H7 (cell line): ENCODE data around the gene PLCH2. TPM values are rescaled to one million over a fixed set of nuclear protein-coding genes. Genes with fewer than 3 reads are reported as not detected.
"Not testable (repeated sequence)": the region's sequence is repeated elsewhere in the genome, so short reads cannot be mapped to it uniquely, and the experiment has no call there.

Source experiments
- DNase-seq: peaks from one replicate; pipeline ENCODE4 v3.0.0; 2012
- H3K27me3 ChIP-seq: 2 replicates; pipeline ENCODE4 v1.6.0; 2011; ENCODE audit warnings: mild to moderate bottlenecking, low read length; ENCODE audit not compliant: control insufficient read depth, insufficient read depth
- H3K36me3 ChIP-seq: replicated peaks from 2 replicates; pipeline ENCODE4 v1.5.1; 2011; ENCODE audit warnings: low read length; ENCODE audit not compliant: control insufficient read depth, insufficient read depth
- H3K4me3 ChIP-seq: 2 replicates; pipeline ENCODE4 v1.5.1; 2011; ENCODE audit warnings: low read depth, mild to moderate bottlenecking, control low read depth, low read length, moderate library complexity; ENCODE audit not compliant: insufficient read depth
- total RNA-seq: library from RNA; depleted of rRNA; stranded (reverse); fragments of >200 nt; shearing (Covaris generic); gene quantifications from 2 replicates; pipeline ENCODE4 v1.2.3, GENCODE V29; 2014

The PLCH2 gene
- total RNA-seq, 1 experiment from 2014 or later, result 0.24 TPM

DNA sequence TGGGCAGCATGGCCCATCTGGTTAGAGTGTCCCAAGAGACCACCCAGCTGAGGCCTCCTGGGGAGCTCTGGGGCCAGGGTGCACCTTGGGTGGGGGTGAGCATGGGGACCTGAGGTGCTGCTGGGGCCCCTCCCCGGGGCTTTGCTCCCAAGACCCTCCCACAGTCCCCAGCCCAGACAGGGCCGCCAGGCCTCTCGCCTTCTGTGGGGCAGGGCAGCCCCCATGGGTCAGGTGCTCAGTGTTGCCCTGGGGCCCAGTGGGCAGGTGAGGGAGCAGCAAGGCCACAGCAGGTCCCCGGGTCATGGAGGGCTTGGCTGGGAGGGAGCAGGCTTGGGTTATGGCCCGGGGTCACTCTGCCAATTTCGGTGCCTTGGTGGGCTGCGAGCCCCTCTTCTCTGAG, 39.2 kb upstream of the PLCH2 start:
- H3K36me3 ChIP-seq, result no peaks in the 10 kb centered on the region
- H3K27me3 ChIP-seq, result peaks cover 2% of the 10 kb centered on the region
- no peak for DNase-seq
- no peak overlapping the region for H3K4me3 ChIP-seq

DNA sequence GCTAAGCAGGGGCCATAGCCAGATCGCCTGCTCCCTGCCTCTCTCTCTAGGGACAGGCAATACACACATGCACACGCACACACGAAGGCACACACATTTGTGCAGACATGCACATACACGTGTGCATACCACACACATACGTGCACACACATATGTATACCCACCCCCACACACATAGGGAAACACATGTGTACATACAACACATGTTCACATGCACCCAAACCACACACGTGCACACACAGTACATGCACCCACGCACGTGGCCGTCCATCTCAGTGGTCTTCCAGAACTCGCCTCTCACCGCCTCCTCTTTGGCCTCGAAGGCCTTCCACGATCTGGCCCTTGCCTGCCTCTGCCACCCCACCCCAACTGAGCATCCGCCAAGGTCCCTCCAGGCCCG, 38.5 kb upstream of the PLCH2 start:
- no peak for DNase-seq
- Histone ChIP-seq H3K27me3 (peaks cover 8% of the 10 kb centered on the region), H3K36me3 (no peaks in the 10 kb centered on the region), H3K4me3 (no peak overlapping the region)

DNA sequence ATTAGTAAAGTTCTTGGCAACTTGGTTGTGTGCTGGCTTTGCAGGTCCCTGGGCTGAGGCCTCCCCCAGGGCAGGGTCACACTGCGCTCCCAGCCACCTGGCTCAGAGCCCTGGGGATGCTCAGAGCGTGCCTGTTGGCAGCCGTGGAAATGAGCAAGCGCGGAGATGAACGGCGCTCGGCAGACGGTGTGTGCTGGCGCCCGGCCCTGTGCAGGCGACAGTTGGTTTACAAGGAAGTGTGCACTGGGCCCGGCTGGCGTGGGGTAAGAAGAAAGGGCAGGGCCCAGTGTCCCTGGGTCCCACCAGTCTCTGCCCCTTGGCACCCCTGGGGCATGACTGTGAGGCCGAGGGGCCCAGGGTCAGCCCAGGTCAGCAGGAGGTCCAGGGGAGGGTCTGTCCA, 38.1 kb upstream of the PLCH2 start:
- H3K36me3 ChIP-seq, result no peaks in the 10 kb centered on the region
- H3K27me3 ChIP-seq, result peaks cover 12% of the 10 kb centered on the region
- no peak overlapping the region for H3K4me3 ChIP-seq
- no peak for DNase-seq

DNA sequence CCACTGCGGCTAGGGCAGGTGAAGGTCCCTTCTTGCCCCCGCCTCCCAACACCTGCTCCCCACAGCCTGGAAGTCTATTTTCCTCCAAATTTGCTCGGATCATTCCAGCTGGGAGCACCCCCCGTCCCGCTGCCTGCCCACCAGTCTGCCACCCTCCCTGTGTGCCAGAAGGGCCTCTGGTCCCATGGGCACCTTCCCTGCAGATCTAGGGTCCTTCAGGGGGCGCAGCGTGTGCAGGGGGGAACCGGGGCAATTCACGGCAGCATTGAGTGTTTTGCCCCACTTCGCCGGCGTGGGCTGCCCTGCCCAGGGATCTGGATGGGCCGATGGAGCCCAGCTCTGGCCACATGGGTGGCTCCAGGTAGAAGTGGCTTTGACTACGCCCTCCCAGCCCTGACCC, 37.4 kb upstream of the PLCH2 start:
- peaks cover 16% of the 10 kb centered on the region for H3K27me3 ChIP-seq
- no peaks in the 10 kb centered on the region for H3K36me3 ChIP-seq
- no peak overlapping the region for H3K4me3 ChIP-seq
- no peak for DNase-seq

DNA sequence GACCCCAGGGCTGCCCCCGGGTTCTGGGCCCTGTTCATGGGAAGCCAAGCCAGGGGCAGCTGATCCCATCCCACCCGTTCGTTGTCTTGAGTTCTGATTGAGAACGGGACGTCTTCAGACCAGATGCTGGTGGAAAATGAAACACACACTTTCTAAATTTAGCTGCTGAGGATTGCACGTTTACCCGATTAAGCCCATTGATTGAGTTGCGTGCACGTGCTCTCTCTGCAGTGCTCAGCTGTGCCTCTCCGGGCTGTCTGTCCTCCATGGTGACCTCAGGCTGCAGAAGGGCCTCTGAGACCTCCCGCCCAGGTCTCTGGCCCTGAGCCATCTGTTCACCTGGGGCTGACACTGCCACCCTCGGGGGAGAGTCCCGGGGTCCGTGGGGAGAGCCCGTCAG, 36.7 kb upstream of the PLCH2 start:
- Histone ChIP-seq H3K4me3 (no peak overlapping the region), H3K36me3 (no peaks in the 10 kb centered on the region), H3K27me3 (peaks cover 22% of the 10 kb centered on the region)
- no peak for DNase-seq

DNA sequence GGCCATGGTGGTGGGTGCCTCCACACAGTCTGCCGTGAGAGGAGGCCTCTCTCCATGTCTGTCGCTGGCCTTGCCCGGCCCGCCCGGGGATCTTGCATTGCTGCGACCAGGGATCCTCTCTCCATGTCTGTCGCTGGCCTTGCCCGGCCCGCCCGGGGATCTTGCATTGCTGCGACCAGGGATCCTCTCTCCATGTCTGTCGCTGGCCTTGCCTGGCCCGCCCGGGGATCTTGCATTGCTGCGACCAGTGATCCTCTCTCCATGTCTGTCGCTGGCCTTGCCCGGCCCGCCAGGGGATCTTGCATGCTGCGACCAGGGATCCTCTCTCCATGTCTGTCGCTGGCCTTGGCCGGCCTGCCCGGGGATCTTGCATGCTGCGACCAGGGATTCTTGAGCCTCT, 35.7 kb upstream of the PLCH2 start:
- H3K4me3 ChIP-seq, H3K36me3 ChIP-seq, DNase-seq: not testable (repeated sequence)
- peaks cover 27% of the 10 kb centered on the region for H3K27me3 ChIP-seq

DNA sequence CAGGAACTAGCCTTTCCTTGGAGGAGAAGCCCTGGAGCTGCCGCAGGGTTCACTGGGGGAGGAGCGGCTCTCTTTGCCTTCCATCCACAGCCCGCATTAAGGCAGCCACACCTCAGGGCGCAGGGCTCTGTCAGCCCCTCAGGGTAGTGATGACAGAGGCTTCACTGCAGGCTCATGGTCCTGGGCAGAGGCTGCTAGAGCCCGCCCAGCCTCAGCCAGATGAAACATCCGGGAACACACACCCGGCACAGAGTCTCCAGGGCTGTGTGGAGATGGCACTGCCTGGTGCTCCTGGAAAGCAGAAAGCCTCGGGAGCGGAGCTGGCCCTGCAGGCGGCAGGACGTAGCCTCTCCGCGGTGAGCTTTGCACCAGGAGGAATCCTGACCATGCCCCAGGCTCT, 34.3 kb upstream of the PLCH2 start:
- H3K27me3 ChIP-seq, result peaks cover 27% of the 10 kb centered on the region
- H3K36me3 ChIP-seq, result no peaks in the 10 kb centered on the region
- DNase-seq, result no peak
- H3K4me3 ChIP-seq, result no peak overlapping the region

DNA sequence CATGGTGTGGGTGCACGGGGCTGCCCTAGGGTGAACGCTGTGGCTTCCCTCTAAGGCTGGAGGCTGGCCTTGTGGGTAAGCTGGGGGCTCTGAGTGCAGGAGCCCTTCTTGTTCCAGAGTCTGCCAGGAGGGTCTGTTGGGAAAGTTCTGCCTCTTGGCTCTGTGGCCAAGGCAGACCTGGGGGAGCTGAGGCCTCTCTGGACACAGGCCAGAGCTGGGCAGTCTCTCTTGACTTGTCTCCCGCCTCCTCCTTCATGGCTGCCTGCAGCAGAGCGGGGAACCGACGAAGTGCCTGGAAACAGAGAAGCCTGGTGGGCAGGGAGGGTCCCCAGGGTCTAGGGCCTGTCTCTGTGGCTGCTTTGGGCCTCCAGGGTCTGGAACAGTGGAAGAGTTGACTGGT, 33.4 kb upstream of the PLCH2 start:
- H3K27me3 ChIP-seq, result peaks cover 27% of the 10 kb centered on the region
- no peaks in the 10 kb centered on the region for H3K36me3 ChIP-seq
- no peak for DNase-seq
- no peak overlapping the region for H3K4me3 ChIP-seq

DNA sequence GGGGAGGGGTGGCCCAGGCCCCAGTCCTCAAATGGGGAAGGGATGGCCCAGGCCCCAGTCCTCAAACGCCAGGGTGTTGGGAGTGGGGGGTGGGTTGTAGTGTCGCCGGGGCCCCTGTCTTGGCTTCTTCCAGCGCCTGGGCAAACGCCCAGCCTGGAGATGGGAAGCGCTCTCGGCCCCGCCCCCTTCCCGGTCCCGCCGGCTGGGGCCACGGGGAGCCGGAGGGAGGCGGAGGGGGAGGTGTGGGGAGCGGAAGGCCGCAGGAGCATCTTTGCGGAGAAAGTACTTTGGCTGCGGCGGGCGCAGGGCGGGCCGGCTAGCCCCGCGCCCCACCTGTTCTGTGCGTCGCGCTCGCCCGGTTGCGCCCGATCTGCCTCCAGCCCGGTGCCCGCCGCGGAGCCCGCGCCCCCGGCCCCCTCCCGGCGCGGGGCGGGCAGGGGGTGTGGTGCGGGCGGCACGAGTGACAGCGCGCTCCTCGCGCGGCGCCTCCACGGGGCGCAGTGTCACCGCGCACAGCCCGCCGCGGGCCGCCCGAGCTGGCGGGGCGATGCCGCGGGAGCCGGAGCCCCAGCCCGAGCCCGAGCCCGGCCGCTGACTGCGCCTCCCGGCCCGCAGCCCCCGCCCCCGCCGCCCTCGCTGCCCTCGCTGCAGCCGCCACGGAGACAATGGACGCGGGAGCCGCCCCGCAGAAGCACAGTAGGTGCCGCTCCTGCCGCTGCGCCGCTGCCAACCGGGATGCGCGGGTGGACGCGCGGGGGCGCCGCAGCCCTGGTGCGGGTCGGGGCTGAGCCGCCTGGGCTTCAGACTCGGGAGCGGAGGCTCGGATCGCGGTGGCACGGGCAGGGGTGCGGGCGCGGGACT, 32.6 kb upstream of the PLCH2 start:
- DNase-seq, result peak; percentile 92
- peaks cover 27% of the 10 kb centered on the region for H3K27me3 ChIP-seq
- H3K4me3 ChIP-seq, result peak overlapping the region; percentile 11; the same call in 1 of the 2 replicates
- no peaks in the 10 kb centered on the region for H3K36me3 ChIP-seq

DNA sequence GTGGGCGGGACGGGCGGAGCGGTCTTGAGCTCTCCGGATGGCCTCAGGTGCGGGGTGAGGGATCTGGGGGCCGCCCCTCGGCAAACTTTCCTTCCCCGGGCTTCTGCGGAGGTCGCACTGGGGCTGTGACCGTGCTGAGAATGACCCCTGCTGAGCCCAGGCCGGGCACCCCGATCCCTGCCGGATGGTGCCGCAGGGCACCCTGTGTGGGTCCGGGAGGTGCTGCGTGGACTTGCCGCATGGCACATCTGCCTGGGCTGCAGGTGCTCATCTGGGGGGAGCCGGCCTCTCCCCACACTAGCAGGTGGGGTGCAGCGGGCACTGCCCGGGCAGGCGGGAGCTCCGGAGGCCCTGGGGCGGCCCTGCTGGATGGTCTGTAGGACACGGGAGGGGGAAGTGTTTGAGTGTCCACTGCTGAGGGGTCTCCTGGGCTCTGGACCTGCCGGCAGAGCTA, 31.9 kb upstream of the PLCH2 start:
- Histone ChIP-seq H3K27me3 (peaks cover 27% of the 10 kb centered on the region), H3K36me3 (no peaks in the 10 kb centered on the region), H3K4me3 (no peak overlapping the region)
- DNase-seq, result no peak

DNA sequence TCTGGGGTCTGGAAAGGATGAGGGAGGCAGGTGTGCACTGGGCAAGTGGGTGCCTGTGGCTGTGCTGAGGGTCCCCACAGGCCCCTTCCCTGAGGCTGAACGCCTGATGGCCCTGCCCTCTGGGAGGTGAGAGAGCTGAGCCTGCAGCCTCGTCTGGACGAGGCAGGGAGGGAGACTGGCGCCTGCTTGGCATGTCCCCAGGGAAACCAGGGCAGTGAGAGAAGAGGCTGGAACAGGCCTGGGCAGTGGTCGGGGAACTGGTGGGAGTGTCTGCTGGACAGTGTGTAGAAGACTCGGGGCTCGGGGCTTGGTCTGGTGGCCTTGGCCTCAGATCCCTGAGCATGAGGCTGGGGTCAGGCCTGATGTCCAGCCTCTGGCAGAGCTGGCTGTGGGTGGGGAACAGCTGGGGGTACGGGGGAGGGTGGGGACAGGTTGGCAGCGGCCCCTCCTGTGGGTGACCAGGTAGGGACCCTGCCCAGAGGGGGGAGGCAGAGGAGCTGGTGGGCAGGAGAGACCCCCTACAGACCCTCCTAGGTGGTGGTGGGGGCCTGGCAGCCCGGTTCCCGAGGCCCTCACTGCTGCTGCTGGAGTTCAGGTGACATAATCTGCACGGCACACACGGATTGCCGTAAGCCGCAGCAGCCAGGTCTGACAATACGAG, 30.8 kb upstream of the PLCH2 start:
- H3K27me3 ChIP-seq, result peaks cover 27% of the 10 kb centered on the region
- no peak overlapping the region for H3K4me3 ChIP-seq
- no peak for DNase-seq
- no peaks in the 10 kb centered on the region for H3K36me3 ChIP-seq

DNA sequence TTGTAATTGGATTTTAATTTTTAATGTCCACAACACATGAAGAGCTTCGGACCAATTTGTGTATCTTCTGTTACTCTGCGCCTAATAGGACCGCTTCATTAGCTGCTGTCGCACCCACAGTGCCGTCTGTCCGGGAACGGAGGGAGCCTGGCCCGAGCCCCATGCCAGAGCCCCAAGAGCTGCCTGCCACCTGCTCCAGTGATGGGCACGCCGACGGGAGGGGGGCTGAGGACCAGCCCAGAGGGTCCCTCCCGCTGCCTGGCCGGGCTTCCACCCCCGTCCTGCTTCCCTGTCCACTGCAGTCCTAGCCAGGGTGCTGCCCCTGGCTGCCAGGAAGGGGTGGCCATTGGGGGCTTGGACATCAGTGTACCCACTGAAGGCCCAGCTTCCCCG, 30.3 kb upstream of the PLCH2 start:
- Histone ChIP-seq H3K27me3 (peaks cover 27% of the 10 kb centered on the region), H3K36me3 (no peaks in the 10 kb centered on the region), H3K4me3 (no peak overlapping the region)
- DNase-seq, result no peak

DNA sequence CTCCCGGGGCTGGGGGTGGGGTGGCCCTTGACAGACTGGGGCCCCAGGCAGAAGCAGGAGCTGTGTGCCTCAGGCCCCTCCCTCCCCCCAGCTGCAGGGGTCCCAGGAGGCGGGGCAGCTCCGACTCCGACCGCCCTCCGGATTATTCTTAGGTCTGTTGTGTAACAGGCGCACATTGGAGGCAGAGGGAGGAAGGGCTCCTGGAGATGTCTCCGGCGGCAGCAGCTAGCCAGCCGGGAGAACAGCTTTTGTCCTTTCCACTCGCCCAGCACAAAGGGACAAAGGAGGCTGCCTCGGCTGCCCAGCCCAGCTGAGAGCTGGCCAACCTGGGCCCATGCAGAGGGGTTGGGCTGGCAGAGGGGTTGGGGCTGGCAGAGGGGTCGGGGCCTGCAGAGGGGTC, 29.7 kb upstream of the PLCH2 start:
- Histone ChIP-seq H3K27me3 (peaks cover 27% of the 10 kb centered on the region), H3K4me3 (no peak overlapping the region), H3K36me3 (no peaks in the 10 kb centered on the region)
- peak; percentile 93 for DNase-seq

DNA sequence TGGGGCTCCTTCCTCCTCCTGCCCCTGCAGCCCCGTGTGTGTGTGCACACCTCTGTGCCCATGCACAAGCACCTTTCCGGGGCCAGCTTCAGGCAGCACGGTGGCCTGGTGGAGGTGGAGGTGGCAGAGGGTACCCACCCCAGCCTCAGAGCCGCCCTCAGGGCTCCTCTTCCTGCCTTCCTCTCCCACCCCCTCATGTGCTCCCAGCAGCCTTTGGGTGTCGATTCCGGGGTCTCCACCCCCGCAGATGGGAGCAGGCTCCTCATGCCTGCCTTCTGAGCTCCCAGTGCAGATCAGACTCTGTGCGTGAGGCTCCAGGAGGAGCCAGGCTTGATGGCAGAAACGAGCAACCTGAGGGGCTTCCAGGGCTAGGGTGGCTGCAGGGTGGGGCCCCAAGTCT, 29.2 kb upstream of the PLCH2 start:
- Histone ChIP-seq H3K4me3 (no peak overlapping the region), H3K27me3 (peaks cover 25% of the 10 kb centered on the region), H3K36me3 (no peaks in the 10 kb centered on the region)
- DNase-seq, result no peak
